Limb (tissue), 2 donors: ENCODE measurements around the gene SLC47A2.
A peak's percentile ranks its signal among the peaks of the same experiment; 100 is the strongest.

Experiments
- DNase-seq, 2 donors: peaks; one replicate each; pipeline ENCODE4 v3.0.0-alpha.2; 2016; ENCODE audit errors: extremely low spot score in 2 of 2

Gene SLC47A2

DNA sequence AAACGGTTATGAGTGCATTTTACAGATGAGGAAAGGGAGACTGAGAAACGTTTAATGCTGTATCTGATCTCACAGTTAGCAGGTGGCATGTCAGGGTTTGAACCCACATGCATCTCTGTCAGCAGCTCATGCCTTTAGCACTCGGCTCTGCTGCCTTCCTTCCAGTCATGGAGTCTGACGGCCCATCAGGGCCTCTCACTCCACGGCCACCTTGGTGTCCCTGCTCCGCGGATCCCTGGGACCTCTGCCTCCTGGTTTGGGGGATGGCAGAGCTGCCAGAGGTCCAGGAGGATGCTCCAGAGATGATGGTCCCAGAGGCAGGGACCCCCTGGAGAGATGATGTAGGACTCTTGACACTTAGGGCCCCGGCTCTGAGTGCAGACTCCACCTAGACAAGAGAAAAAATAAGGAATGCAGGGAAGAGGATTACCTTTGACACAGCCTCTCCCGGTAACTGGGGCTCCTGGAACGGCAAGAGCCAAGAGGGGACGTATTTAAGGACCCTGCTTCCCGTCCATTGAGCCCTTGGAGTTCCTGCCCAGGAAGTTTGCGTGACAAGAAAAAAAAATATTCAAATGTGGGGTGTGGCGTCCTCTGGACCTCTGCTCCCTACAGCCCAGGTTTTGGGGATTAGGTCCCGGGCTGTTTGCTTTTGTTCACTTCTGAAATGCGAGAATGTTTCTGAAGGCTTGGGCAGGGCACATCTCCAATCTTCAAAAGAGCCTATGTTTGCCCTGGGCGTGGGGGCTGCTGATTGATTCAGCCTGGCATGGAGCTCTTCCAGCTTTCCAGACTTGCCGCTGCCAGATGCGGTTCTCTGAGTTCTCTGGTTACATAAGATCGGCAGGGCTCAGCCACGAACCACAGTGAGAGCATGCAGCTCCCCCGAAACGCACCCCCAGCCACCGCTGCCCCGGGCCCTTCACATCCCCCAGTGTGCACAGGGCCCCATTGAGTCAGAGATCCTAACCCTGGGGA, 31.7 kb upstream of the SLC47A2 start, which contains the start of gene ALDH3A1:
Gene ALDH3A1, minus strand, starts transcription at position 470 of the 978 bp plus-strand sequence. CDS start 3,169 bp downstream, outside the sequence.
- peak in 1 of 2 donors; percentile 72 for DNase-seq

DNA sequence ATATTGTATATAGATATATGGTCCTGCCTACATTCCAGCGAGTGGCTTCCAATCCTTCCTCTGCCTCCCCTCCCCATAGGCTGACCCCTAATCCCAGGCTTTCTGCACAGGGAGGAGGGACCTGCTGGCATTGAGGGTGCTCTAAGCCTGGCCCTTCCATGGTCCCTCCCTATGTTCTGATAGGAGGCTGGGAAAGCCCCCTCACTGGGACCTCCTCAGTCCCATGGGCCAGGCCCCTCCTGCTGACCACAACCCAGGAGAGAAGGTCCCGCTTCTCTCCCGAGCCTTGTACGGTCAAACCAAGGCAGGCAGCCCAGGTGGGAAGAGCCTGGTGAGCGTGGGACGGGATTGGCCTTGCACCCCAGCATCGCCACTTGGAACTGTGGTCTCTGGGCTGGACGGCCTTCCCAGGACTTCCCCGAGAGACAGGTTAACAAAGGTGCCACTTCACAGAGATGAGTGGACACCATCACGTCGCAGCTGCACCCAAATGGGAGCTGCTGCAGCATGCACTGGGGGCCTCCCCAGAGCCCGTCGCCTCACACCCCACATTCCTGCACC, 30.9 kb upstream of the SLC47A2 start:
- DNase-seq: no peak

DNA sequence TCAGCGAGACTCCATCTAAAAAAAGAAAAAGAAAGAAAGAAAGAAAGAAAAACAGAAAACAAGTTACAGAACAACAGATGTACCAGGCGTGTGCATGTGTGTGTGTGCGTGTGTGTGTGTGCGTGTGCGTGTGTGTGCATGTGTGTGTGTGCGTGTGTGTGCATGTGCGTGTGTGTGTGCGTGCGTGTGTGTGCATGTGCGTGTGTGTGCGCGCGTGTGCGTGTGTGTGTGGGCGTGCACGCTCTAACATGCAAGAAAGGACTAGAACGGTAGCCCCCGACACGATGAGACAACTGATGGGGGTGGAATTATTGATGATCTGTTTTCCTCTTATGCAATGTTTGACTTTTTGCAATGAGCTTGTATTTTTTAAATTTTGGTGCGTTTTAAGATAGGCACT, 30.1 kb upstream of the SLC47A2 start:
- DNase-seq: no peak

DNA sequence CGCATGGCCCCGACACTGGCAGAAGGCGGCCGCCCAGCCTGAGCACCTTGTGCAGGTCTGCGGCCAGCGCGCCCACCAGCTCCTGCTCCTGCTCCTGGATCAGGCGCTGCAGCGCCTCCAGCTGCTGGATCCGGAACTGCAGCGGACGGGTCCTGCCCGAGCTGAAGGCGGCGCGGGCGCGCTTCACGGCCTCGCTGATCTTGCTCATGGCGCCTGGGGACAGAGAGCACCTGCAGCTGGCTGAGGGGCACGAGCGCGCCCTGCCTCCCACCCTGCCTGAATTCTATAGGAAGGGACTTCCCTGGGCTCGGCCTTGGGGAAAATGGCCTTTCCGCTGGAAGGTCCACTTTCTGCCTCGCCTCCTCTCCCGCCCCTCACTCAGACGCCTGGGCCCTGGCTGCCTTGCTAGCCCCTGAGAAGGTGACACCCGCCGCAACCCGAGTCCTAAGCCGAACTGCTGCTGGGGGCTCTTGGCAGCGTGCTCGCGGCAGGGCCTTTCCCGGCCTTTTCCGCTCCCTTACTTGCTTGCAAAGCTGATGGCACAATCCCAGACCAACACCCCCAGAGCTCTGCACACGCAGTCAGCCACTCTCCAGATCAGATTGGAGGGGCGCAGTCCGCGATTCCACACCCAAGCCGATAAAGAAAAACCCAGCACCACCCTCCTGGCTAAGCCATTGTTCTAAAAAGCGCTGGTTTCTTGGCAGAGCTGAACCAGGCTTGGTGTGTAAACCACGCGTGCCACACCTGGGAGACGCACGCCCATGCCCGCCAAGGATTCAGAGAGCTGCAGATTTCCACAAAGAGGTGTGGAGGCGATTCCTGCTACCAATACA, 28.8 kb upstream of the SLC47A2 start:
- DNase-seq: peak; percentile 74 to 95

DNA sequence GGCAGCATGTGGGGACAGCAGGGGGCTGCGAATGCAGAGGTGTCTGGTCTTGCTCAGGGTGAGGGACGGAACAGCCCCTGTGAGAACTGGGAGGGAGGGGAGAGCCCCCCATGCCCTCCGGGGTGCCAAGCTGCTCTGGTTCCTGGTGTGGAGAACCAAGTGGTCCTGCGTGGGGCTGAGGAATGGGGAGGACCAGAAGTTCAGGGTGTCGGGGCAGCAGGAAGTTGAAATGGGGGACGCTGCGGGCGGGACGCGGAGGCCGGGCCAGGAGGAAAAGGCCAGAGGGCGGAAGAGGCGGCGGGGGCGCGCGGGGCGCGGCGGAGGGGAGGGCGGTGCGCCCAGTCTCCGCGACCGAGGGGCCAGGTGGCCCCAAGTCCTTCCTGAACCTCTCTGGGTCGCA, 28.1 kb upstream of the SLC47A2 start:
- DNase-seq: no peak

DNA sequence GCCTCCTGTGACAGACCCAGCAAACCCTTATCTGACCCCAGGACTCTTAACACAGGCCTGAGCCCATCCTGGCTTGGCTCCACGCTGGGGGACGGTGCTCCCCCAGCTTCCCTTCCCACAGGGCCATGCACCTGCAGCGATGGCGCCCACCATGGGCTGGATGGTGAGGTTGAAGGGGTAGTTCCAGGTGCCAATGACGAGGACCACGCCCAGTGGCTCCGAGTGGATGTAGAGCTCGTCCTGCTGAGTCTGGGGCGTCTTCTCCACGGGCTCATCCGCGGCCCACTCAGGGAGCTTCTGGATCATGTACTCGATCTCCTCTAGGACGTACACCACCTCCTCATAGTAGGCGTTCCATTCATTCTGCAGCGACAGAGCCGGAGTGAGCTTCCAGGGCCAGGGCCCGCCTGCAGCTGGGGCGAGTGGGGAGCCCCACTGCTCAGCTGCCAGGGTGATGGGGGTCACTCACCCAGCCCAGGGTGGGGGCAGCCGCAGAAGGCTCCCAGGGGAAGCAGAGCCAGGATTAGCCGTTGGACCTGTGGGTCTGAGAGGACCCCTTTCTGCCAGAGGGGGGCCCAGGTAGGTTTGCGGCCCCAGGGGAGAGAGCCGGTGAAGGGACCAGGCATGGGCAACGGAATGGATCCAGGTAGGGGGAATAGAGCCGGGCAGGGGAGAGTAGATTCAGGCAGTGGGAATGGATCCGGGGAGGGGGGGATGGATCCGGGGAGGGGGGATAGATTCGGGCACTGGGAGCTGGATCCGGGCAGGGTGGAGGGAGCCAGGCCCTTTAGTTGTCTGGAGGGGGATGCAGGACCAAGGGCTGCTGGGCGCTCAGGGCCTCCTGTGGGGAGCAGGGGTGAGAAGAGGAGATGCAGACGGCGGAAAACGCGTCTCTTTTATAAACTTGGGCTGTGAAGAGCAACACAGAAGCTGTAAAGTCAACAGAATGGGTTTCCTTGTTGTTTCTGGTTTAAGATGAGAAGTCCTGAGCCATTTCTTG, 27.0 kb upstream of the SLC47A2 start:
- no peak for DNase-seq

DNA sequence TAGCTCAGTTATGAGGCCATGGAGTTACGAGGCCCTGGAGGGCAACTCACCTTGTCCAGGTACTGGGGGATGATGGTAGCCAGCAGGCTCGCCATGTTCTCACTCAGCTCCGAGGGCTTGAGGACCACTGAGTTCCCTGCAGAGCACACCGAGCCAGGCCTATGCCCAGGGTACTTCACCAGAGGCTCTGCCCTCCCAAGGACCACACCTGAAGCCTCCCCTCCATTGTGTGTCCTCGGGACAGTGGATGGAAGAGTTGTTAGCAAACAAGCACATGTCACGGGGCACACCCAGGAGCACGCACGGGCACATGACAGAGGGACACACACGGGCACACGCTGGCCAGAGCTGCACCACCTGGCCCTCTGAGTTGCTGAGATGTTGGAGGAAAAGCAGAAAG, 26.1 kb upstream of the SLC47A2 start:
- DNase-seq: no peak

DNA sequence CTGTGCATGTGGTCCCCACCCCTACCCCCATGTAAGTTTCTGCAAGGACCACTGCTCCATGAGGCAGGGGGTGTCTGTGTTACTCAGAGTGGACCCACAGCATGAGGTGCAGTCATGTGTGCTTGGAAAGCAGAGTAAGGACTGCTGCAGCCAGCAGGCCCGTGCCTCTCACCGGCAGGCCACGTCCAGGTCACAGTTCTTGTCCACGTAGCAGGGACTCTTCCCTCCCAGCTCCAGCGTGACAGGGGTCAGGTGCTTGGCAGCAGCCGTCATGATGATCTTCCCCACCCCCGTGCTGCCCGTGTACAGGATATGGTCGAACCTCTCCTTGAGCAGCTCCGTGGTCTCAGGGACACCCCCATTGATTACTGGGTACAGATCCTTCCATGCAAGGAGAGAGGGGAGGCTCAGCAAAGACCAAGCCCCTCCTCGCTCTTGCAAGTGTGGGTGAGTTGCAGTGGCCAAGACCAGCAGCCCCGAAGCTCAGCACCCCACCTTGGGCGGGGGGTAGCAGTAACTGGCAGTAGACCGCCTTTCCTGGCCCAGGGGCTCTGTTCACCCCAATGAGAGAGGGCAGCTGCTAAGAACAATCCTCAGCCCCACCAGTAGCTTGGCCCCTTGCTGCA, 25.6 kb upstream of the SLC47A2 start:
- no peak for DNase-seq

DNA sequence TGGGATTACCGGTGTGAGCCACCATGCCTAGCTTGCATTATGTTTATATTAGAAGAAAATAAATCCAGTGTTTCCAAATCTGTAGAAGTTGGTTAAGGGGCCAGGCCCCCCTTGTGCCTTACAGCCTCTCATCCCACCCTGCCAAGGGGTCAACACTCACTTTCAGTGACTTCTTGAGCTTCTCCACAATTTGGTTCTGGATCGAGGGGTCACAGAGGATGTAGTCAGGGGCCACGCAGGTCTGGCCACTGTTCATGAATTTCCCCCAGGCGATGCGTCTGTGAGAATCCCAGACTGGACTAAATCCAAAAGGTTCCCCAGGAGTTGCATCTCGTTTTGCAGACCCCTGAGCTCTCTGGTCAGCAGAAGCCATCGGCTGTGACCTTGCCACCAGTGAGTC, 24.5 kb upstream of the SLC47A2 start:
- DNase-seq: no peak

DNA sequence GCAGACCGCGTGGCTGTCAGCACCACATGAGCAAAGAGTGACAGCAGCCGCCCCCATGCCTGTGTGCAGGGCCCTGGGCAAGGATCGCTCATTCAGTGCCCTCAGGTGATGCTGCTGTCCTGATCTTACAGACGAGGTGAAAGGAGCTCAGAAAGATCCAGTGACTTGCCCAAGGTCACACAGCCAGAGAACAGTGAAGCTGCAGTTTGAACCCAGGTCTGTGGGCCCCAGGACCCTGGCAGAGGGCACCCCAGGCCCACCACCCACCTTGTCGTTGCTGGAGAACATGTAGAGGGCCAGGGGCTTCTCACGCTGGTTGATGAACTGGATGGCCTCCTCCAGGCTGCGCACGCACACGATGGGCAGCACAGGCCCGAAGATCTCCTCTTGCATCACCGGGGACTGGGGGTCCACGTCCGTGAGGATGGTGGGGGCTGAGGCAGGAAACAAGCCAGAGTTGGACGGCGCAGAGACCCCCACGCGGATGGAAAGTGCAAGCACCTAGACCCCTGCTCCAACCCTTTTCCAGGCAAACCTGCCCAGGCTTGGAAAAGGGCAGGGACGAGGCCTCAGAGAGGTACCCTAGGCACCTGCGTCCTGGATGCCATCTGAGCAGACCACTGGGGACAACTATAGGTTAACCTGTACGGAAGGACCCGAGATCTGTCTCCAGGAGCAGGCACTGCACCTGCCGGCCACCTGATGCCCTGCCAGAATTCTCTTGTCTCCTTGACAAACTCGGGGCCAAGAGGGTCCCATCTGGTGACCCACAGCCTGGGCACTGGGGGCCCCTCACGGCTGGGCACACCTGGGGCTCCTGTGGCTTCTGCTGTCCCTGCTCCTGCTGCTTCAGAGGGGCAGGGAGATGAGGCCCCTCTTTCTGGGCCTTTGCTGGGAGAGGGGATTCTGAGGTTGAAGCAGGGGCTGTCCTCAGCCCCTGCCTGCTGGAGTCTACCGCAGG, 23.1 kb upstream of the SLC47A2 start:
- DNase-seq: no peak

DNA sequence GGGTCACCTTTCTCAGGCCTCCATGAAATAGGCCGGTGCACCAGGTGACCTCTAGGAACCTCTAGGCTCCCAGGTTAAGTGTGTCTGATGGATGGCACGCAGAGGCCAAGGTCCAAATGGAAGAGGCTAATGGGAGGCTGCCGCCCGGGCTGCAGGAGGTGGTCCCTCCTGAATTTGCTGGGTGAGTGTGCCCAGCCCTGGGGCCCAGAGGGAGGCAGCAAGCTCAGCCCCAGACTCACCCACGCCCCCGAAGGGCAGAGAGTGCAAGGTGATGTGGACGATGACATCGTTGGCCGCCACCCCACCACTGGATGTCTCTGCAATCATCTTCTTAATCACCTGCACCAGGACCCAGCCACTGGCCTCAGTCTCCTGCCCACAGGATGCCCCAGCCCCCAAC, 22.4 kb upstream of the SLC47A2 start:
- no peak for DNase-seq

DNA sequence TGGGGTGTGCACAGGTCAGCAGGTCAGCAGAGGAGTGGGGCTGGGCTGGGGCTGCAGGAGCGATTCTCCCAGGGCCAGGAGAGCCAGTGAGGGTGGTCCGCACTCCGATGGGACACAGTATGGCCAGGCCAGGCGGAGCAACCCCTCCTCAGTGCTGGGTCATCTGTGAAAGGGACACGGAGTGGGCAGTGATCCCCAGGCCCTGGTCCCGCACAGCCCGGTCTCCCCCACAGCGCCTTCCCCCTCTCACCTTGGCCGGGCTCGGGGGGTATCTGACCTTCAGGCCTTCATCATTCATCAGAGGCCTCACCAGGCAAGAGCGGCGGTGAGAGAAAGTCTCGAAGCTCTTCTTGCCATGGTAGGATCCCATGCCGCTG, 21.7 kb upstream of the SLC47A2 start:
- DNase-seq: no peak

DNA sequence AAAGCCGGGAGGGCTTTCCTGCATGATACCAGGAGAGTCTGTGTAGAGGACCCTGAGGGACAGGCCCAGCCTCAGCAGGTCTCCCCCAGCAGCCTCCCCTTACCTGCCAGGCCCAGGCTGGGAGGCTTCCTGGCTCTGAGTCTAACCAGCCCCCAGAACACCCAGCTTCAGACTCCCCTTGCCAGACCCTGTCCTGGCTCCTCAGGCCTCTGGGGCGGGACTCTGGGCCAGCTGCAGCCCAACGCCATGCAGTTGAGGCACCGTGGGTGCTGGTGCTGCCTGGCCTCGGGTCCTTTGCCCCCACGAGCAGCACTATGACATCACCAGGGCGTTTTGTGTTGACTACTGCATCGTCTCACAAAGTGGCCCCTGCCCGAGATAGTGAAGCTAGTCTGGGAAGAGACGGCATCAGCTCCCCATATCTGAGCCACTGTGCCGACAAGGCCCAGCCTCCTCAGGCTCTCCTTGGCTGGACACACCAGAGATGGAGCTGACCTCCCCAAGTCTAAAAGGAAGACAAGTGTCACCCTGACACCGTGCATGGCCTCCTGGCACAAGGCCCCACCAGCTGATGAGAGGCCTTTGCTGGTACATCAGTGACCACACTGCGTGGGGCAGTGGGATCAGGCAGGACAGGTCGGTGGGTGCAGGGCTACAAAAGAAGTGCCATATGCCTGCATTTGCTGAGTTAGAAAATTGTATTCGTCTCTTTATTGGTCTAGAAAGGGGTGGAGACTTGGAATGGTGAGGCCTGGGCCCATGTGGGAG, 21.1 kb upstream of the SLC47A2 start:
- DNase-seq: no peak

DNA sequence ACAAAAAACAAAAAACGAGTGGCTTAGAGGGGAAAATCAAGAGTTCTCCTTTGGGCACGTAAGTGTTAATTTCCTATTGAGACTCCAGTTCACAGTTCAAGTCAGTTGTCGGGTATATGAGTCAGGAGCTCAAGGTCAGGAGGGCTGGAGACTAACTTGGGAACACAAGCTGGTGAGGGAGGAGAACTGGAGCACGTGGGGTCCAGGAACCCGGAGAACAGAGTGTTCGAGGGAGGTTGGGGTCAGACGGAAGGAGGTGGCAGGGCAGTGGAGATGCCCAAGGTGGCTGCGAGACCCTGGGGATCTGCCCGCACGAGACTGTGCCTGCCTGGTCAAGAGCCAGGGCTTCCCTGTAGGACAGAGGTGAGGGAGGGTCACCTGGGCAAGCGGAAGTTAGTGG, 19.7 kb upstream of the SLC47A2 start:
- no peak for DNase-seq

DNA sequence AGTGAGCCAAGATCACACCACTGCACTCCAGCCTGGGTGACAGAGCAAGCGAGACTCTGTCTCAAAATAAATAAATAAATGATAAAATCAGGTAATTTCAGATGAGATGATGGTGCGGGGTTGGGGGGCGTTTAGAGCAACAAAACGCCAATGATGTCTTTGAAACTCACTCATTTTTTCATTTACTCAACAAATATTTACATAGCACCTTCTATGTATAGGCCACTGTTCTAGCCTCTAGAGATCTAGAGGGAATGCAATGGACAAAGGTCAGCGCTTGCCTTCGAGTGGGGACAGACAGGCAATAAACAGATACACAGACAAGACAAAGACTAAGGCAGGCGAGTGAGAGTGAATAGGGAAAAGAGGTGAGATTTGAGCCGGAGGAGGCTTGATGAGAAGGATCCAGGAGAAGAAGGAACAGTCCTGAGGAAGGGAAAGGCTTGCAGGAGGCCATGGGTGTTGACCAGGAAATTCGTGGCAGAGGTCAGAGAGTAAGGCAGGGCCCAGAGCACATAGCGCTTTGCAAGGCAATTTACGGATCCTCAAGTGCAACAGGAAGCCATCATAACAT, 17.7 kb upstream of the SLC47A2 start:
- no peak for DNase-seq

DNA sequence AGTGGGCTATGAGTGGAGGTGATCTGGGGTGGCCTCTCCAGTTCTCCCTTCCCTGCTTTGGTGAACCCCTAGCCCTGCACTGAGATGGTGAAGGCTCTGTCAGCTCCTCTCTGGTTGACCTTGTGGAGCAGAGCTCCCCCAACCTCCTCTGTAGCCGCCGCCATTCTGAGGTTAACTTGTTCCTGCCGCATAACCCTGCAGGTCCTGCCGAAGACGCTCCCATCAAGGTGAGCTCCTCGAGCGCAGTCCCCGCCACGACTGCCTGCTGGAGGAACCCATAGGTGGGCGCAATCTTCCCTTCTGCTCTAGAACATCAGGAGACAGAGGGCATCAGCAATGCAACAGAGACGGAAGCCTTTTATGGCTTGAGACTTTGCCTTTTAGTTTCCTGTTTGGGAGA, 15.2 kb upstream of the SLC47A2 start:
- no peak for DNase-seq

DNA sequence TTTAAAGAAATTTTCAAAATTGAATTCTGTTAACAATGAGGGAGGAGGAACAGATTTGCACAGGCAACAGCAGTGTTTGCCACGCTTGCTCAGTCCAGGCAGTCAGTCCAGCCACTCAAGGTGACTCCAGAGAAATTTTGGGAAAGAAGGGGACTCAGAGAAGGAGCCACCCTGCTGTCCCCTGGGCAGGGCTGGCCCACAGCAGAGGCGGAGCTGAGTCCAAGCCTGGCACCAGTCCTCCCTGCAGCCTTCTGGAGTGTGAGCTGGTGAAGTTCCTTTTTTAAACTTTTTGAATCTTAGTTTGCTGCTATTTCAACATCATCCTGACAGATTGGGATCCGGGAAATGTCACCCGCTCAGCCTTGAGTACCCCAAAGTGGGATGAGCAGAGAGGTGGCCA, 14.5 kb upstream of the SLC47A2 start:
- no peak for DNase-seq

DNA sequence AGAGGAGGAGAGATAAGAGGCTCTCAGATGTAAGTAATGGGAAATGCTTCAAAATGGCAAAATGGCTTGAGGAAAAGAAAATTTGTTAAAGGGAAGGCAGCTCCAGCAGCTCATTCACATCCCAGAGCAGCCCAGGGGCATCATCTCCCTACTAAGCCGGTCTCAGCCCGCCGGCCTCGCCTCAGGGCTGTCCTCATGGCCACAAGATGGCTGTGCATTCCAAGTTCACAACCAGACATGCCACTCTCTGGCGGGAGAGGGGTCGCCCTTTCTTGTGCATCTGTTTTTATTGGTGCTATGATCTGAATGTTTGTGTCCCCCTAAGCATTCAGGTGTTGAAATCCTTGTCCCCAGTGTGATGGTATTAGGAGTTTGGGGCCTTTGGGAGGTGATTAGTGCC, 13.5 kb upstream of the SLC47A2 start:
- DNase-seq: no peak
